GM04503 (cell line): Measurements from ENCODE around the gene CALML6.

Experiments used
- DNase-seq: peaks from one replicate; pipeline ENCODE4 v3.0.0-alpha.2; 2012; ENCODE audit warnings: low read depth

CALML6 gene

GRCh38 chr1:1965546-1965945, 50.5 kb downstream of the CALML6 start:
- no peak for DNase-seq

DNA sequence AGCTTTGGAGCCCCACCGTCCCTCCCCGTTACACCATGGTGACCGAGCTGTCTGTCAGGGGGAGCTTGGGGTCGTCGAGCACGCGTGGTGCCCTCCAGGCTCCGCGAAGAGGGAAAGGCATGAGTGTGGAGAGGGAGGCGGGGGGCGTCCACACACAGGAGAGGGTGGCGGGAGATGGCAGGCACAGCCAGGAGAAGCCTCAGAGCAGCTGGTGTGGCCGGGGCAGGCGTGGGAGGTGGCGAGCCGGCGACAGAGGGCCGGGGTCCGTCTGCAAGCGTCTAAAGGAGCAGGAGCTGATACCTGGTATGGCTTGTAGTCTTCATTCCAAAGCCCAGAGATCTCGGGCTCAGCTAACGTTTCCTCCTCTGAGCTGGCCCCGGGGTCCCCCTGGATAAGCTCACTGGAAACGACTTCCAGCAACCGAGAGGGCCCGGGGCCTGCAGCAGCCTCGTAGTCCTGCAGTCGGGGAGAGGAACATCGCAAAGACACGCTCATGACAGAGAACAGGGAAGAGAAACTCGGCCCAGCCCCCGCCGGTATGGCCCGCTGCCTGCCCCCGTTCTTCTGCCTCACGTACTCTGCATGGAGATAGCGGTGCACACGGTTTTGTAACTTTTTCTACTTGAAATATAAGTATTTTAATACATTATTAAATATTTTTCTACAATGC, 51.1 kb downstream of the CALML6 start:
- DNase-seq, result no peak
